Measurements from ENCODE around the gene CGB1.

DNA sequence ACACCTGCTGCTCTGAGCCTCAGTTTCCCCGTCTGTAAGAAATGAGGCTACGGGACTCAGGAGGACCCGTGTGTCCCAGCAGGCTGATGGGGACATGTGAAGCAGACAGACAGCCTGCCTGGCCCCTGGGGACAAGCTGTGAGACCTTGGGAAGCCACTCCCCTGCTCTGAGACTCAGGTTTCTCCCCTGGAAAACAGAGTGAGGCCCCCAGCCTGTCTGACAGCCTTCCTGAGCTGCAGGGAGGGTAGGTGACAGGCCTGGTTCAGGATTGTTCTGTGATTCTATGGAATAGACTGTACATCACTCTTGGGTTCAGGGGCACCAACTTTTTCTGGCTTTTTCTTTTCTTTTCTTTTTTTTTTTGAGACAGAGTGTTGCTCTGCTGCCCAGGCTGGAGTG is 30.9 kb upstream of the CGB1 start:
- TF ChIP-seq ZFP30 (CRISPR knock-in tag; IDR thresholded peaks at IDR 0.05) (no peak), ZNF8 (CRISPR knock-in tag; IDR thresholded peaks at IDR 0.05) (no peak), GLIS3 (CRISPR knock-in tag; IDR thresholded peaks at IDR 0.05) (no peak), PATZ1 (CRISPR knock-in tag; IDR thresholded peaks at IDR 0.05; ENCODE audit: borderline replicate concordance) (no peak), SNAI2 (CRISPR knock-in tag; IDR thresholded peaks at IDR 0.05) (no peak)
